GM12801 (cell line): ENCODE results near the gene SAT2.

Experiments
- TF ChIP-seq, protein P1 (sequence below): IDR thresholded peaks from one replicate; pipeline ENCODE4 v1.5.1; 2011; ENCODE audit warnings: control low read depth; ENCODE audit not compliant: insufficient read length; ENCODE audit errors: extremely low read depth

Gene SAT2

DNA sequence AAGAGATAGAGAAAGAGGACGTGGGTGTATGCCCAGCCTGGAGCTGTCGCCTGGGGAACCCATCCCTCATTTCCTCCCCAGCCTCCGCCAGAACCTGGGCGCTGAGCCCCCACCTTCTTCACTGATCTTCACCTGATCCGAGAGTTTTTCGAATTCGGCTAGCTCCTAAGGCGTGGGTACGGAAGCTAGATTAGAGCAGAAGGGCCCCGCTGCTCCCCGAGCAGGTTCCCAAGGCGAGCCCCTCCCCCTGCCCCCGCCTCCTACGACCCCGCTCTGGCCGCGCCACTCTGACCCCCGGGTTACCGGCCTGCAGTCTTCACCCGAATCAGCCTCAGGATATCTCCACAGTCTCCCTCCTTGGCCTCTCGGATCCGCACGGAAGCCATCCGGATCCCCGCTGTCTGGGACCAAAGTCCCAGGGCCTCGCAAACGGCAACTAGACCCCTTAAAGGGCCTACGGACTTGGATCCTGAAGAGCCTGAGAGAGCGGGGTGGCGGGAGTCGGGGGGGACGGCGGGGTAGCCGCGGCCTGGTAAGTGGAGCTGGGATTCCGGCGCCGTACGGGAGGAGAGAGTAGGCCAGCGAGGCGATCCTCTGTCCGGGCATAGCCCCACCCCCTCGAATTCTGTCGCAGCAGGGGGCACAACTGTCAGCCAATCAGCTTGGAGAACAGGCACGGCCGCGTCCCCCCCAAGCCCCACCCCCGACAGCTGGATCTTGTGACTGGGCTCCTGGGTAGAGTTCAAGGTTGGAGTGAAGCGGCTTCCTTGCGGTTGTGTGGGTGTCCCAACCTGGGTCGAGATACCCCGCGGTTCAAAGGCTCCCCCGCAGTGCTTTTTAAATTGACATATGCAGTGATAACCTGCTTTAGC lies at the start of gene SAT2:
Gene SAT2 (minus strand): TSS at position 572 of the 872 bp plus-strand sequence. CDS start 186 bp downstream, at position 386.
- TF ChIP-seq, protein P1, sequence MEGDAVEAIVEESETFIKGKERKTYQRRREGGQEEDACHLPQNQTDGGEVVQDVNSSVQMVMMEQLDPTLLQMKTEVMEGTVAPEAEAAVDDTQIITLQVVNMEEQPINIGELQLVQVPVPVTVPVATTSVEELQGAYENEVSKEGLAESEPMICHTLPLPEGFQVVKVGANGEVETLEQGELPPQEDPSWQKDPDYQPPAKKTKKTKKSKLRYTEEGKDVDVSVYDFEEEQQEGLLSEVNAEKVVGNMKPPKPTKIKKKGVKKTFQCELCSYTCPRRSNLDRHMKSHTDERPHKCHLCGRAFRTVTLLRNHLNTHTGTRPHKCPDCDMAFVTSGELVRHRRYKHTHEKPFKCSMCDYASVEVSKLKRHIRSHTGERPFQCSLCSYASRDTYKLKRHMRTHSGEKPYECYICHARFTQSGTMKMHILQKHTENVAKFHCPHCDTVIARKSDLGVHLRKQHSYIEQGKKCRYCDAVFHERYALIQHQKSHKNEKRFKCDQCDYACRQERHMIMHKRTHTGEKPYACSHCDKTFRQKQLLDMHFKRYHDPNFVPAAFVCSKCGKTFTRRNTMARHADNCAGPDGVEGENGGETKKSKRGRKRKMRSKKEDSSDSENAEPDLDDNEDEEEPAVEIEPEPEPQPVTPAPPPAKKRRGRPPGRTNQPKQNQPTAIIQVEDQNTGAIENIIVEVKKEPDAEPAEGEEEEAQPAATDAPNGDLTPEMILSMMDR: no peak

DNA sequence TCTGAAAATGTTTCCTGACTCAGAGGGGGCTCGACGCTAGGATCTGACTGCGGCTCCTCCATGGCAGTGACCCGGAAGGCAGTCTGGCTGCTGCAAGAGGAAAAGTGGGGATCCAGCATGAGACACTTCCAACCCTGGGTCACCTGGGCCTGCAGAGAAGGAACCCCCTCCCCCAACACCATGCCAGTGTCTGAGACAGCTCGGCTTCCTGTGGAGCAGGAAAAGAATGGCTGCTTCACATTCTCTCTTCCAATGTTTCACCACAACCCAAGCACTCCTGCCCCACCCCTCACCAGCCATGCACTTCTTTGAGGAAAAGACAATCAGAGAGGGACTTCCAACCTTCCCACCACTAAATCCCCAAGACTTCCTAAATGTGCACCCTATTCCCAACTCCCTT lies 48.9 kb upstream of the SAT2 start:
- TF ChIP-seq, protein P1: no peak

DNA sequence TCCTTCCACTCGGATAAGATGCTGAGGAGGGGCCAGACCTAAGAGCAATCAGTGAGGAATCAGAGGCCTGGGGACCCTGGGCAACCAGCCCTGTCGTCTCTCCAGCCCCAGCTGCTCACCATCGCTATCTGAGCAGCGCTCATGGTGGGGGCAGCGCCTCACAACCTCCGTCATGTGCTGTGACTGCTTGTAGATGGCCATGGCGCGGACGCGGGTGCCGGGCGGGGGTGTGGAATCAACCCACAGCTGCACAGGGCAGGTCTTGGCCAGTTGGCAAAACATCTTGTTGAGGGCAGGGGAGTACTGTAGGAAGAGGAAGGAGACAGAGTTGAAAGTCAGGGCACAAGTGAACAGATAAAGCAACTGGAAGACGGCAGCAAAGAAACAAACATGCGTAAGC lies 47.3 kb upstream of the SAT2 start:
- TF ChIP-seq, protein P1: no peak

GRCh38 chr17:7673239-7673638 lies 45.6 kb upstream of the SAT2 start:
- TF ChIP-seq, protein P1: no peak

- TF ChIP-seq, protein P1: no peak
Observed at GRCh38 chr17:7668482-7668881, 40.9 kb upstream of the SAT2 start.

DNA sequence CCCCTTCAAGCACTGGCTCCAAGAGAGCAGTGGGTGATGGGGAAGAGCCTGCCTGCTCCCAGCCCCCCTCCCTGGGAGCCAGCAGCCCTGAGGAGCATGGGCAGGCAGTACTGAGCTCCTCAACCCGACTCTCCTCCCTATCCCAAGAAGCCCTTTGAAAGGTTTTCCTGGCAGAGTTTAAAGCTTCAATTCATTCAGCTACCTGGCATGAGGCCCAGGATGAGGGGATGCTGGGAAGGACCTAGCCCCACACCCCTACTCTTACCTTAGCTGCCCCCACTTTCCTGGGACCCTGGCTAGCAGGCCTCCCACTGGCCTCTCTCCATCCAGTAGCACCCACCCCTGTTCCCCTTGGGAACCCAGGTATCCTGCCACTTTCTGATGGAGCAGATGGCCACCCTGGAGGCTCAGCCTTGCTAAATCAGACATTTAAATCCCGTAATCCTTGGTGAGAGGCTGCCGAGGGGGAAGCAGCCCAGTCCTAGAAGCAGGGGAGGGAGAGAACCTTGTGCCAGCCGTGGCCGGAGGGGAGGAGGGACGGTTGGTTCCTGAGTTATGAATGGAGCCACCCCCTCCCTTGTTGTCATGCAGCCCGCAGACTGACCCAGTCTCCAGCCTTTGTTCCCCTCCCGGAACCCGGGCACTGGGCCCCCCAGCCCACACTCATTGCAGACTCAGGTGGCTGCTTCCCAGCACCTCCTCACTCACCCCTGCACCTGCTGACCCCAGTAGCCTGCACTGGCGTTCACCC lies 40.2 kb upstream of the SAT2 start:
- TF ChIP-seq, protein P1: no peak

DNA sequence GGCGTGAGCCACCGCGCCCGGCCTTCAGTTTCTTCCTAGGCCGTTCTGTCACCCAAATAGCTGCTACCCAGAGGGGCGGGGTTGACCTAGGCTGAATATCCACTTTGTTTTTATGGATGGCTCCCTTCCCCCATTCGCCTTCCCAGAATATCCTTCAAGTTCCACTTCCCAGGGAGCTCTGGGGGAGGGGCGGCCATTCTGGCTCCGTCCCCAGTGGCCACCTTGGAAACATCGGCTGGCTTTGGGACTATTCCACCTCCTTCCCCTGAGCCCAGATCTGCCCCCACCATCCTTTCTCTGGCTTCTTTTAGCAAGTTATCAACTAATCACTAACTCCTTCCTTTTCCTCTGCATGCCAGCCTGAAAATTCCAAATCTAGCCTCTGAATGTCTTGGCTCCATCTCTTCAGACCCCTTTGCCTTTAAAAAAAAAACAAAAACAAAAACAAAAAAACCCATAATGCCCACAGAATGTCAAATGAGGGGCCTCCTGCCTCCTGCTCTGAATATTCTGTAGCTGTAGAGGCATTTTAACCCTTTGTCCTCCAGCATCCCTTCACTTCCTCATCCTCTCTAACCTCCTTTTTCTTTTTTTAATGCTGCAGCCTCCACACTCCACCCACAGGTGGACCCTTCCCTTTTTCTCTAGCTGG lies 29.5 kb upstream of the SAT2 start:
- TF ChIP-seq, protein P1: no peak
